Left ventricle myocardium inferior (tissue), 1 donor: ENCODE data around the gene RFTN1. TPM values are rescaled to one million over a fixed set of nuclear protein-coding genes. Genes with fewer than 3 reads are reported as not detected.

Experiments
- DNase-seq: peaks from one replicate; pipeline ENCODE4 v3.0.0-alpha.2; 2020
- H3K27ac ChIP-seq: fragments of 200-600 bp; replicated peaks from 2 replicates; pipeline ENCODE4 v1.8.0; 2021
- H3K27me3 ChIP-seq: fragments of 200-600 bp; 2 replicates; pipeline ENCODE4 v1.8.0; 2021; ENCODE audit warnings: low read depth
- H3K36me3 ChIP-seq: fragments of 200-600 bp; 2 replicates; pipeline ENCODE4 v1.8.0; 2021
- H3K4me1 ChIP-seq: fragments of 200-600 bp; 2 replicates; pipeline ENCODE4 v1.8.0; 2021
- H3K4me3 ChIP-seq: fragments of 200-600 bp; 2 replicates; pipeline ENCODE4 v1.8.0; 2021; ENCODE audit warnings: mild to moderate bottlenecking, moderate library complexity
- H3K9me3 ChIP-seq: fragments of 200-600 bp; replicated peaks from 2 replicates; pipeline ENCODE4 v1.8.0; 2021
- CTCF ChIP-seq: fragments of 200-600 bp; IDR thresholded peaks from 2 replicates; pipeline ENCODE4 v1.8.0; 2021; ENCODE audit warnings: antibody characterized with exemption, mild to moderate bottlenecking, borderline replicate concordance
- intact Hi-C: fragments of 100-400 bp; cut with micrococcal nuclease; formaldehyde crosslinking; loops from one replicate; pipeline ENCODE4 v1.11.0; 2022
- total RNA-seq: library from RNA; stranded (reverse); fragmentation: NEBNext Ultra II Directional; extraction: Animal tissue kit (Norgen Biotek cat#: 25700); gene quantifications from one replicate; pipeline ENCODE4 v1.2.1, GENCODE V29; 2021
- donor health status: DM: no; HTN: yes; CAD: no; lungs with severe emphysema.

RFTN1 gene
- total RNA-seq, 1 donor from 2014 or later: 22.9 TPM

- H3K36me3 ChIP-seq: peaks cover 13% of the 10 kb centered on the region
- intact Hi-C loops: loop anchor here (10.0 kb wide), 1 partner anchor 138 kb away; the partner anchor contains the start of gene RFTN1
- no peak for DNase-seq
- TF ChIP-seq CTCF: no peak
- H3K9me3 ChIP-seq: no peaks in the 10 kb centered on the region
- H3K4me1 ChIP-seq: peaks cover 72% of the 10 kb centered on the region
- H3K27me3 ChIP-seq: no peaks in the 10 kb centered on the region
- peak overlapping the region; percentile 86 for H3K27ac ChIP-seq
- no peak overlapping the region for H3K4me3 ChIP-seq
Observed at GRCh38 chr3:16377196-16377595, 136.3 kb downstream of the RFTN1 start.

GRCh38 chr3:16375891-16376290, 137.6 kb downstream of the RFTN1 start:
- H3K36me3 ChIP-seq: peaks cover 13% of the 10 kb centered on the region
- peak overlapping the region; percentile 86 for H3K27ac ChIP-seq
- no peak for TF ChIP-seq CTCF
- peaks cover 77% of the 10 kb centered on the region for H3K4me1 ChIP-seq
- H3K4me3 ChIP-seq: no peak overlapping the region
- no peaks in the 10 kb centered on the region for H3K9me3 ChIP-seq
- no peak for DNase-seq
- H3K27me3 ChIP-seq: no peaks in the 10 kb centered on the region
- intact Hi-C loops: loop anchor here (10.0 kb wide), 1 partner anchor 139 kb away; the partner anchor contains the start of gene RFTN1

GRCh38 chr3:16374935-16375245, 138.6 kb downstream of the RFTN1 start:
- H3K4me1 ChIP-seq: peaks cover 87% of the 10 kb centered on the region
- intact Hi-C loops: loop anchor here (10.0 kb wide), 1 partner anchor 140 kb away; the partner anchor contains the start of gene RFTN1
- no peak for TF ChIP-seq CTCF
- no peaks in the 10 kb centered on the region for H3K27me3 ChIP-seq
- H3K36me3 ChIP-seq: peaks cover 14% of the 10 kb centered on the region
- DNase-seq: no peak
- no peak overlapping the region for H3K4me3 ChIP-seq
- H3K9me3 ChIP-seq: no peaks in the 10 kb centered on the region
- peak overlapping the region; percentile 86 for H3K27ac ChIP-seq

- Histone ChIP-seq H3K4me3 (no peak overlapping the region), H3K4me1 (peaks cover 93% of the 10 kb centered on the region), H3K9me3 (no peaks in the 10 kb centered on the region), H3K27me3 (no peaks in the 10 kb centered on the region), H3K36me3 (peaks cover 20% of the 10 kb centered on the region), H3K27ac (peak overlapping the region; percentile 86)
- no peak for TF ChIP-seq CTCF
- intact Hi-C loops: loop anchor here (10.0 kb wide), 1 partner anchor 141 kb away; the partner anchor contains the start of gene RFTN1
- peak; percentile 36 for DNase-seq
Observed at GRCh38 chr3:16374047-16374934, 139.2 kb downstream of the RFTN1 start.

- intact Hi-C loops: loop anchor here (10.0 kb wide), 1 partner anchor 141 kb away; the partner anchor contains the start of gene RFTN1
Observed at GRCh38 chr3:16373341-16373946, 140.1 kb downstream of the RFTN1 start.

More at GRCh38 chr3:16373341-16373946, 140.1 kb downstream of the RFTN1 start:
- peaks cover 95% of the 10 kb centered on the region for H3K4me1 ChIP-seq
- H3K27me3 ChIP-seq: no peaks in the 10 kb centered on the region
- H3K36me3 ChIP-seq: peaks cover 29% of the 10 kb centered on the region
- peak overlapping the region; percentile 86 for H3K27ac ChIP-seq
- no peak for DNase-seq
- TF ChIP-seq CTCF: no peak
- peak overlapping the region; percentile 2 for H3K4me3 ChIP-seq
- H3K9me3 ChIP-seq: no peaks in the 10 kb centered on the region
